NCI-H1092 (cell line): ENCODE results near the gene CHAC1.

Experiments
- DNase-seq: peaks from one replicate; lab custom pipeline; 2025; lab: John Stamatoyannopoulos, UW

The CHAC1 gene

GRCh38 chr15:40986820-40987219 is 33.5 kb downstream of the CHAC1 start:
- DNase-seq = no peak

DNA sequence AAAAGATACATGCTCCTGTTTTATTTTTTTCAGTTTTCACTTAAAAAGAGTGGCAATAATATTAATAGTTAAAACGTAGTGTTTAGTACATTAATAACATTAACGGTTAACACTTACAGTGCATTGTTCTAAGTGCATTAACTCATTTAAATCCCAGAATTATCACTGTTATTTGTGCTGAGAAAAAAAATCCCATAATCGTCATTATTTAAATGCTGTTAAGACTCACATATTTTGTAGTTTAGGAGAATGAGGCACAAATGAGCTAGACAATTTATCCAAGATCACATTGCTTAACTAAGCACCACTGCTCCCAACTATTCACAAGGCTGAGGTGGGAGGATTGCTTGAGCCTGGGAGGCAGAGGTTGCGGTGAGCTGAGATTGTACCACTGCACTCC is 34.9 kb downstream of the CHAC1 start:
- no peak for DNase-seq

GRCh38 chr15:40990080-40990479 is 36.8 kb downstream of the CHAC1 start:
- DNase-seq = no peak

DNA sequence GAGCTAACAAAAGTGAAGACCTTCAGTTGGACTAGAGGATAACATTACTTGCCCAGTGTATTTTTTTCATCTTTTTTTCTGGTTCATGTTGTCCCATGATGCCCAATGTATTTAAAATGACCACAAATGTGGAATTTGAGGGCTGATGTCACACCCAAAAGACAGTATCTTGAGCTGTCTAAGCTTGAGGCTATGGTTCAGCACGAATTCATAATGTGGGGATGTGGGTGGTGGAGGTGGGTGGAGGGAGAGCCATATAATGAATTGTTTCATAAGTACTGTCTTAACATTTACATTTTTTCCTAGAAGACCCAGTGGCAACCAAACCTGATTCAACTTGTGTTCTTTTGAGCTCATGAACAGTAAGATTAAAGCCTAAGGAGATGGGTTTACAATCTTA is 37.5 kb downstream of the CHAC1 start:
- DNase-seq = no peak

DNA sequence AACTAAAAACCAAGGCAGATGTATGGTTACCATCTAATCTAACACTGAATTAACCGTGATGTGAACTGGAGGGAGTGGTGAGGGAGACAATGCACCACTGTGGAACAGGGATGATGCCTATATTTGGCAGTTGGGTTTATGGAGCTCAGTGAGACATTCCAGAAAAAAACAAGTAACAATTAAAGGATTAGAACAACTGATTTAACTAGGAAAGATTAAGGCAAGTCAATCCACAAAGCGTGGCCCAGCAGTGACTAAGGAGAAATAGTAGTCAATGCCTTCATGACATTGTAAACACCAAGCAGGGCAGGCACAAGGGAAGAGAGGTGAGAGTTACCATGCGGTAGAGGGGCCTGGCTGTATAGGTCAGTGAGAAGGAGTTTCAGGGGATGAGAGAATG is 38.1 kb downstream of the CHAC1 start:
- DNase-seq = no peak

- DNase-seq = no peak
Observed at GRCh38 chr15:40992241-40992741, 39.0 kb downstream of the CHAC1 start.

- no peak for DNase-seq
Observed at GRCh38 chr15:40992825-40993224, 39.6 kb downstream of the CHAC1 start.

DNA sequence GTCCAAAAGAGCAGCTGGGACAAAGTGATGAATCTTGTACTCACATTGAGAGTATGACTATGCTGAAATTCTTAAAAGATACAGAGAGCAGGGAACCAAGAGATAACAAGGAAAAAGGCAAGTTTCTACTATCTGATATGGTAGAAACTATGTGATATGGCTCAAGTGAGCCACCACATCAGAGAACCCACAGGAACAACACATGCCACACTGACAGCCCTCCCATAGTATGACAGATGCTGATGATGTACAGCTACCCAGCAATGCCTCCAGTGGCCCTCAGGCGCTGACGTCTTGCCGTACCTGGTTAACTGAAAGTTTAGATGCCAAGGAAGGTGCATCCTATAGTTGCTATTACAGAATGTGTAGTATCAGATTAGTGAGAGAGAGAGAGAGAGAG is 42.4 kb downstream of the CHAC1 start:
- no peak for DNase-seq

DNA sequence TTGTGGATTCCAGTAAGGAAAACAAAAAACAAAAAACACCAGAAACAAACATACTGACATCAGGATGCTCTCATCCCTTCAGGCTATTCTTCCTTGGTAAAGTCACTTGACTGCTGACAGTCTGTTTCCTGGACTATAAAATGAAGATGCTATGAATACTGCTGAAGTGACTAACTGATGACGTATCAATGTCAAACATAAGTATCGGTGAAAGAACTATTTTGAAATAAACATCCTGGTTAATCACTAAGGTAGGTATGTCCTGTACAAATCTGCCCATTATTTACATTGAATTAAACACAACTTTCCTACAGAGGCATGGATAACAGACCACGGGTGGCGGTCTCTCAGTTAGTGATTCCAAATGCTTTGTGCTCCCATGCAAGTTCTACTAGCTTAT is 45.9 kb downstream of the CHAC1 start:
- no peak for DNase-seq

DNA sequence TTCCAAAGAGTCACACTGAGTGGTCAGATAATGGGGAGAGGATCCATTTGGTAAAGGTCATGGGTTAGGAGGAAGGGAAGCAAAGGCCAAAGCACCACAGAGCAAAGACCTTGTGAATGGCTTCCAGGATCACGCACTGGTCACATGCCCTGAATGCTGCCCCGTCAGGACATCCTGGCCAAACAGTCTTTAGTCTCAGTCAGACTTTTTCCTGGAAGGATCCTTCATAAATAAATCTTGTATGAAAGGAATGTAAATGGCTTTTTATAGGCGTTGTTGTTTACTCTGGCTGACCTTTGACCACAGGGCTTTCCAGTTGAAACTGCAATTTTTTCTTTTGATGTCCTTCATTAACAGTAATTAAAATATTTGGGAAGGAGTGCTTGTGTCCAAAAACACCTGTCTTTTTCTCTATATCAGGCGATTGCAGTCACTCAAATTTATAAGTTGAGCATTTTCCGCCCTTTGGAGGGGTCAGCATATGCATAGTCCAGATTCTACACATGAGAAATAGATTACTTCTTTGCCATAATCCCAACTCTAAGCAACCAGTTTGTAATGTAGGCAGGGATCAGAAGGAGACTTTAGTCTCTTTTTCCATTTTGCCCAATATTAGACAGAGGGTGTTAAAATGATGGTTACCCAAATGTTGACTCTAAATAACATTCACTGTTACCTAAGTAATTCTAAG is 48.4 kb downstream of the CHAC1 start:
- no peak for DNase-seq

GRCh38 chr15:41004490-41004889 is 51.2 kb downstream of the CHAC1 start:
- DNase-seq = no peak
